ENCODE results near the gene PCBP2.

GRCh38 chr12:53495903-53496751 lies 44.2 kb downstream of the PCBP2 start:
- TF ChIP-seq CTCF (conservative IDR thresholded peaks at IDR 0.05): no peak
- no peak for TF ChIP-seq ZFX (IDR thresholded peaks at IDR 0.05)
